IPS DF 6.9 (cell line): ENCODE results near the gene EHBP1.
A peak's percentile ranks its signal among the peaks of the same experiment; 100 is the strongest.

ENCODE experiments used
- DNase-seq: peaks from one replicate; pipeline ENCODE4 v3.0.0-alpha.2; 2013; ENCODE audit warnings: low read depth, low spot score
- H3K27ac ChIP-seq: one replicate; pipeline ENCODE4 v1.5.1; 2013; ENCODE audit warnings: low read length, control low read depth
- H3K27me3 ChIP-seq: 2 replicates; pipeline ENCODE4 v1.6.1; 2013; ENCODE audit warnings: mild to moderate bottlenecking, low read length; ENCODE audit not compliant: control insufficient read depth, insufficient read depth
- H3K36me3 ChIP-seq: 2 replicates; pipeline ENCODE4 v1.6.1; 2013; ENCODE audit warnings: low read length; ENCODE audit not compliant: control insufficient read depth, insufficient read depth
- H3K4me1 ChIP-seq: 2 replicates; pipeline ENCODE4 v1.6.1; 2013; ENCODE audit warnings: low read length; ENCODE audit not compliant: control insufficient read depth, insufficient read depth
- H3K4me3 ChIP-seq: 2 replicates; pipeline ENCODE4 v1.5.1; 2013; ENCODE audit warnings: mild to moderate bottlenecking, low read length
- H3K9me3 ChIP-seq: 2 replicates; pipeline ENCODE4 v1.6.1; 2013; ENCODE audit warnings: low read length, inconsistent platforms; ENCODE audit not compliant: control insufficient read depth, insufficient read depth
- WGBS: extraction: QIAGEN DNeasy Blood & Tissue Kit; methylation state at CpG from one replicate; pipeline ENCODE4 v1.1.7; 2013; ENCODE audit warnings: mixed read lengths, missing lambda C conversion rate; ENCODE audit not compliant: insufficient read length, insufficient coverage; 5-methylcytosine and 5-hydroxymethylcytosine counted together

EHBP1 gene

GRCh38 chr2:63053889-63054602, 348.5 kb downstream of the EHBP1 start:
- Histone ChIP-seq H3K27ac (no peak overlapping the region), H3K4me1 (peaks cover 20% of the 10 kb centered on the region; the same call in 1 of the 2 replicates), H3K27me3 (peaks cover 82% of the 10 kb centered on the region), H3K4me3 (peak overlapping the region; percentile 16; the same call in 1 of the 2 replicates), H3K9me3 (no peaks in the 10 kb centered on the region), H3K36me3 (peaks cover 4% of the 10 kb centered on the region; the same call in 1 of the 2 replicates)
- DNase-seq: no peak
- WGBS: no CpG with 5 or more reads among the region's 48 CpGs

DNA sequence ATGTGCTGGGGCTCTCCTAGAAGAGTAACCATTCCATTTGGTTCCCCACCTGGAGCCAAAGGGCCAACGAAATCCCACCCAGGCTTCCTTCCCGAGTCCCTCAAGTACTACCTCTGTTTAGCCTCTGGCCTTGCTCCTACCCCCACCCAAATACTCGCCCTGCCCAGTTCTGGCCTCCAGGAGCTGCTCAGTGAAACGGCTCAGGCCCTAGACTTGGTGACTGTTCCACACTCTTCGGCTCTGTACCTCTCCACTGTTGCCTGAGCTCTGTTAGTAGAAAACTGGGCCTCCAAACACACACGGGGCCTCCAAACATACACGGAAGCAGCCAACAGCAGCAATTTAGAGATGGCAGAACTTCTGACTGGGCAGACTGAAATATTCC, 349.3 kb downstream of the EHBP1 start:
- Histone ChIP-seq H3K27me3 (peaks cover 79% of the 10 kb centered on the region), H3K4me3 (no peak overlapping the region), H3K9me3 (no peaks in the 10 kb centered on the region), H3K4me1 (peaks cover 20% of the 10 kb centered on the region; the same call in 1 of the 2 replicates), H3K36me3 (peaks cover 4% of the 10 kb centered on the region; the same call in 1 of the 2 replicates), H3K27ac (no peak overlapping the region)
- no peak for DNase-seq
- WGBS: no CpG with 5 or more reads among the region's 7 CpGs

GRCh38 chr2:63055226-63056106, 350.0 kb downstream of the EHBP1 start:
- no peak for DNase-seq
- H3K27ac ChIP-seq: no peak overlapping the region
- WGBS: no CpG with 5 or more reads among the region's 63 CpGs
- peaks cover 83% of the 10 kb centered on the region for H3K27me3 ChIP-seq
- H3K4me1 ChIP-seq: peaks cover 20% of the 10 kb centered on the region; the same call in 1 of the 2 replicates
- H3K36me3 ChIP-seq: peaks cover 4% of the 10 kb centered on the region; the same call in 1 of the 2 replicates
- no peaks in the 10 kb centered on the region for H3K9me3 ChIP-seq
- peak overlapping the region; percentile 17; the same call in 1 of the 2 replicates for H3K4me3 ChIP-seq

- Histone ChIP-seq H3K27me3 (peaks cover 83% of the 10 kb centered on the region), H3K27ac (no peak overlapping the region), H3K4me3 (no peak overlapping the region; the same call in 1 of the 2 replicates), H3K36me3 (peaks cover 4% of the 10 kb centered on the region; the same call in 1 of the 2 replicates), H3K9me3 (no peaks in the 10 kb centered on the region), H3K4me1 (peaks cover 20% of the 10 kb centered on the region; the same call in 1 of the 2 replicates)
- no CpG with 5 or more reads among the region's 49 CpGs for WGBS
- no peak for DNase-seq
These were observed 350.9 kb downstream of the EHBP1 start for GRCh38 chr2:63056107-63057050.

- no peak for DNase-seq
- H3K9me3 ChIP-seq: no peaks in the 10 kb centered on the region
- WGBS: no CpG with 5 or more reads among the region's 35 CpGs
- H3K4me3 ChIP-seq: peak overlapping the region; percentile 11; the same call in 1 of the 2 replicates
- peaks cover 16% of the 10 kb centered on the region; the same call in 1 of the 2 replicates for H3K4me1 ChIP-seq
- H3K27me3 ChIP-seq: peaks cover 71% of the 10 kb centered on the region
- no peak overlapping the region for H3K27ac ChIP-seq
- peaks cover 4% of the 10 kb centered on the region; the same call in 1 of the 2 replicates for H3K36me3 ChIP-seq
These were observed 352.0 kb downstream of the EHBP1 start for GRCh38 chr2:63057249-63058143.

- peak overlapping the region; percentile 11; the same call in 1 of the 2 replicates for H3K4me3 ChIP-seq
- H3K27ac ChIP-seq: no peak overlapping the region
- no peaks in the 10 kb centered on the region for H3K9me3 ChIP-seq
- H3K36me3 ChIP-seq: peaks cover 4% of the 10 kb centered on the region; the same call in 1 of the 2 replicates
- peaks cover 63% of the 10 kb centered on the region for H3K27me3 ChIP-seq
- H3K4me1 ChIP-seq: peaks cover 13% of the 10 kb centered on the region; the same call in 1 of the 2 replicates
- DNase-seq: no peak
- WGBS: no CpG with 5 or more reads among the region's 35 CpGs
These were observed 352.8 kb downstream of the EHBP1 start for GRCh38 chr2:63058144-63058920.

DNA sequence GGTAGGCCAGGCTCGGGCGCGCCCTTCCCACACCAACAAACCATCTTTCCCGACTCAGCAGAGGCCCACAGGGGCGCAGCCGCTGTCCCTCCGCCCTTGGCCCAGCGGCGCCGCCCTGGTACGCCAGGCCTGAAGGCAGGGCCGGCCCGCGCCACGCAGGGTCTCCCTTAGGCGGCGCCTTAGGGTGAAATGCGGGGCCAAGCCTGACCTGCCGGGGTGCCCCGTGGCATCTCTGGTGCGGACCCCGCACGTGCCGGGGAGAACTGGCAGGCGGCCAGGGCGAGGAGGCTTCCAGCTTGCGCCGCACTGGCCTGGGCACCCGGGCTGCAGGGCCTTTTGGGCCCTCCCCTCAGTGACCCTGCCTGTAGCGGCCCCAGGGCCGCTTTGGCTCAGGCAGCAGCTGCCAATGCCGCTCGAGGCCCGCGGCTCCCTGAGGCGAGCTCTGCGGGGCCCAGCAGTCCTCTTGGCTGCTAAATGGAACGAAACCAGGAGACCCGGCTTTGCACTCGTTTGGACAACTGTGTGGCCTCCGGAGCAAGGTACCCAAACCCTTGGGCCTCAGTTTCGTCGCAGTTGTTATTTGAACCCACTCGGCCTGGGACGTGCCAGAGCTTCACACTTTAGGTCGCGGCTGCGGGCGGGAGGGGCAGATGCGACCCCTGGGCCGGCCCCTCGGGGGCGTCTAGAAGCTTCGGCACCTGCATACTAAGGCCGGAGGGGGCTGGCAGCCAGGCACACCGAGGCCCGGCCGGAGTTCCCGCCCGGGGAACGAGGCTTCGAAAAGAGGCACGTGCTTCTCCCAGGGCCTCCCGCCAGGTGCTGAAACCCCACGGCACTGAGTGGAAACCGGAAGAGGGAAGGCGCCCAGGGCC, 353.6 kb downstream of the EHBP1 start:
- Histone ChIP-seq H3K27me3 (peaks cover 55% of the 10 kb centered on the region), H3K4me1 (peaks cover 11% of the 10 kb centered on the region; the same call in 1 of the 2 replicates), H3K36me3 (peaks cover 4% of the 10 kb centered on the region; the same call in 1 of the 2 replicates), H3K27ac (no peak overlapping the region), H3K4me3 (peak overlapping the region; percentile 7; the same call in 1 of the 2 replicates), H3K9me3 (no peaks in the 10 kb centered on the region)
- DNase-seq: no peak
- WGBS: no CpG with 5 or more reads among the region's 67 CpGs
